WTC11 (cell line): ENCODE data around the gene PAPPA2. TPM values are rescaled to one million over a fixed set of nuclear protein-coding genes. Genes with fewer than 3 reads are reported as not detected.

Source experiments
- ATAC-seq: fragments of 200-7000 bp; cut with Tn5 transposase; 2 replicates; pipeline ENCODE4 v1.10.0; 2021; ENCODE audit warnings: mild to moderate bottlenecking, moderate library complexity
- CTCF ChIA-PET: fragments of 300-600 bp; sonication (Branson Sonifier 250); formaldehyde crosslinking; loops from one replicate; lab custom pipeline; 2021; ENCODE audit warnings: antibody characterized with exemption; lab: Charles Lee
- POLR2A ChIA-PET: fragments of 350-600 bp; sonication (Branson Sonifier 250); formaldehyde crosslinking; loops from one replicate; lab custom pipeline; 2021; ENCODE audit warnings: antibody characterized with exemption; lab: Charles Lee
- DNase-seq: peaks from one replicate; pipeline ENCODE4 v3.0.0; 2021; ENCODE audit warnings: low spot score
- H3K27ac Mint-ChIP-seq: 2 replicates; pipeline ENCODE4 v1.8.0; 2021; ENCODE audit warnings: mixed read lengths
- H3K27me3 Mint-ChIP-seq: 2 replicates; pipeline ENCODE4 v1.8.0; 2021; ENCODE audit warnings: low read depth, mild to moderate bottlenecking, moderate library complexity, mixed read lengths
- H3K36me3 Mint-ChIP-seq: 2 replicates; pipeline ENCODE4 v1.8.0; 2021; ENCODE audit warnings: mixed read lengths
- H3K4me1 Mint-ChIP-seq: 2 replicates; pipeline ENCODE4 v1.8.0; 2022; ENCODE audit warnings: mixed read lengths
- H3K4me3 Mint-ChIP-seq: 2 replicates; pipeline ENCODE4 v1.8.0; 2021; ENCODE audit warnings: mild to moderate bottlenecking, moderate library complexity, mixed read lengths
- H3K9me3 Mint-ChIP-seq: 2 replicates; pipeline ENCODE4 v1.8.0; 2021; ENCODE audit warnings: mixed read lengths
- ATF1 ChIP-seq: sonication (generic); formaldehyde crosslinking; IDR thresholded peaks from 2 replicates; pipeline ENCODE4 v1.8.1; 2023; ENCODE audit warnings: mild to moderate bottlenecking, moderate library complexity, missing genetic modification reagents
- CBFB ChIP-seq: sonication (generic); formaldehyde crosslinking; IDR thresholded peaks from 2 replicates; pipeline ENCODE4 v1.8.1; 2022; ENCODE audit warnings: mild to moderate bottlenecking, low read depth, missing genetic modification reagents
- FOXK1 ChIP-seq: sonication (generic); formaldehyde crosslinking; IDR thresholded peaks from 2 replicates; pipeline ENCODE4 v1.8.0; 2022; ENCODE audit warnings: mild to moderate bottlenecking, moderate library complexity, missing genetic modification reagents
- GRHL2 ChIP-seq: fragments of 250-450 bp; sonication (Bioruptor Pico); IDR thresholded peaks from 2 replicates; pipeline ENCODE4 v1.8.0; 2022; ENCODE audit warnings: mild to moderate bottlenecking, moderate library complexity; ENCODE audit not compliant: insufficient replicate concordance, severe bottlenecking
- GTF2I ChIP-seq: fragments of 250-450 bp; sonication (Bioruptor Pico); conservative IDR thresholded peaks from 2 replicates; pipeline ENCODE4 v1.4.0; 2021; ENCODE audit warnings: mild to moderate bottlenecking
- HMGA2 ChIP-seq: fragments of 250-450 bp; sonication (Bioruptor Pico); IDR thresholded peaks from 2 replicates; pipeline ENCODE4 v1.4.0; 2021; ENCODE audit warnings: mild to moderate bottlenecking, moderate library complexity
- IRF2 ChIP-seq: sonication (generic); formaldehyde crosslinking; IDR thresholded peaks from 2 replicates; pipeline ENCODE4 v1.8.0; 2022; ENCODE audit warnings: low read depth, missing genetic modification reagents, borderline replicate concordance
- JAZF1 ChIP-seq: fragments of 250-450 bp; sonication (Bioruptor Pico); IDR thresholded peaks from 2 replicates; pipeline ENCODE4 v1.9.0; 2021; ENCODE audit warnings: moderate library complexity, mild to moderate bottlenecking, inconsistent platforms
- NFYB ChIP-seq: sonication (generic); formaldehyde crosslinking; conservative IDR thresholded peaks from 2 replicates; pipeline ENCODE4 v1.8.0; 2022; ENCODE audit warnings: low read depth, missing genetic modification reagents
- NR1H2 ChIP-seq: sonication (generic); formaldehyde crosslinking; IDR thresholded peaks from 2 replicates; pipeline ENCODE4 v1.9.0; 2021; ENCODE audit warnings: mild to moderate bottlenecking, moderate library complexity, missing genetic modification reagents
- TP53 ChIP-seq: sonication (generic); formaldehyde crosslinking; IDR thresholded peaks from 2 replicates; pipeline ENCODE4 v1.8.1; 2023; ENCODE audit warnings: mild to moderate bottlenecking, missing genetic modification reagents
- ZBTB21 ChIP-seq: sonication (generic); formaldehyde crosslinking; IDR thresholded peaks from 2 replicates; pipeline ENCODE4 v1.8.1; 2023; ENCODE audit warnings: mild to moderate bottlenecking, missing genetic modification reagents, borderline replicate concordance
- ZBTB43 ChIP-seq: sonication (generic); formaldehyde crosslinking; IDR thresholded peaks from 2 replicates; pipeline ENCODE4 v1.8.1; 2023; ENCODE audit warnings: mild to moderate bottlenecking, missing genetic modification reagents
- ZMAT4 ChIP-seq: fragments of 250-450 bp; sonication (Bioruptor Pico); IDR thresholded peaks from 2 replicates; pipeline ENCODE4 v1.9.0; 2021; ENCODE audit warnings: mild to moderate bottlenecking
- ZNF121 ChIP-seq: sonication (generic); formaldehyde crosslinking; IDR thresholded peaks from 2 replicates; pipeline ENCODE4 v1.8.0; 2023; ENCODE audit warnings: missing genetic modification reagents
- ZNF219 ChIP-seq: sonication (generic); formaldehyde crosslinking; IDR thresholded peaks from 2 replicates; pipeline ENCODE4 v1.8.0; 2023; ENCODE audit warnings: missing genetic modification reagents, mild to moderate bottlenecking, borderline replicate concordance
- ZNF232 ChIP-seq: sonication (generic); formaldehyde crosslinking; IDR thresholded peaks from 2 replicates; pipeline ENCODE4 v1.8.0; 2022; ENCODE audit warnings: mild to moderate bottlenecking, missing genetic modification reagents
- ZNF396 ChIP-seq: fragments of 250-450 bp; sonication (Bioruptor Pico); IDR thresholded peaks from 2 replicates; pipeline ENCODE4 v1.8.0; 2021; ENCODE audit warnings: mild to moderate bottlenecking, moderate library complexity, borderline replicate concordance
- total RNA-seq: library from RNA; stranded (reverse); gene quantifications from 3 replicates; pipeline ENCODE4 v1.2.3, GENCODE V29; 2021
- TF ChIP-seq, protein P1 (sequence below): sonication (generic); formaldehyde crosslinking; IDR thresholded peaks from 2 replicates; pipeline ENCODE4 v1.8.1; 2023; ENCODE audit warnings: mild to moderate bottlenecking, moderate library complexity, missing genetic modification reagents
- TF ChIP-seq, protein P2 (sequence below): sonication (generic); formaldehyde crosslinking; IDR thresholded peaks from 2 replicates; pipeline ENCODE4 v1.8.1; 2022; ENCODE audit warnings: mild to moderate bottlenecking, missing genetic modification reagents, moderate library complexity, borderline replicate concordance
- TF ChIP-seq, protein P3 (sequence below): fragments of 250-450 bp; sonication (Bioruptor Pico); IDR thresholded peaks from 2 replicates; pipeline ENCODE4 v1.8.0; 2021; ENCODE audit warnings: mild to moderate bottlenecking

The PAPPA2 gene
- total RNA-seq, 1 experiment from 2014 or later = 0.74 TPM

DNA sequence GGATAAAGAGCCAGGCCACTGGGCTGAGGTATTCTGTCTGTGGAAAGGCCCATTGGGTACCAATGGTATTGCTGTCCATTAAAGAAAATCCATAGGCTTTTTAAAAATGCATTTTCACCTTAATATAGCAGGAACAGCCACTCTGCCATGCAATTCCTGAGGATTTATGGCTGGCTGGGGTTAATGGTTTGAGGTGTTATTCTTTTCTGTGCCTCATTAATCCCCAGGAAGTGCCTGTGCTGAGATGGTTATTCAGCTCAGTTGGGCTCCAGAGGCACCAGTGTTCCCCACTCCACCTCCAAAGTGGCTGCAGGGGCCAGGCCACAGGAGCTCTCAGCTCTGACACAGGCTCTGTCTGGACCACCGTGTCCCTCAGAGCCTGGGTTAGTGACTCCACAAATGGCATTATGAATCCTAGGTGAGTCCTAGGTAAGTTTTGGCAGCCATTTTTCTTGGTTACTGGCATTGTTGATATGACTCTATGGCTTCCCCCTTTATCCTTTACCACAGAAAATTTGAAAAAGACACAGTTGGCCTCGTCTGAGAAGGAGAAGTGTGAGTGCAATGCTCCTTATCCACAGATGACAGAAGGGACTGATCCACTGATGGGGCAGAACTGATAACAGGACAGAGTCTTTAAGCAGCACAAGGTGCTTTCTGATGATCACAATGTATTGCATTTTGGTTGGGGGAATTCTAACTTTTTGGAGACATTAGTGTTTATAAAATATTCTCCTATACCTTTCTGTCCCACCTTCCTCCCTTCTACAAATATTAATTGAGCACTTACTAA lies 2.2 kb upstream of the PAPPA2 start:
- Mint-ChIP-seq H3K4me3 (no peak overlapping the region), H3K36me3 (peaks cover 5% of the 10 kb centered on the region), H3K27ac (no peak overlapping the region), H3K4me1 (peaks cover 16% of the 10 kb centered on the region), H3K27me3 (no peaks in the 10 kb centered on the region), H3K9me3 (peaks cover 32% of the 10 kb centered on the region)
- ATAC-seq (peak; percentile 52; the same call in 1 of the 2 replicates), DNase-seq (no peak)
- TF ChIP-seq ZNF396 (CRISPR knock-in tag) (no peak), ZMAT4 (CRISPR knock-in tag) (no peak), FOXK1 (CRISPR knock-in tag) (no peak)
- TF ChIP-seq, protein P1, sequence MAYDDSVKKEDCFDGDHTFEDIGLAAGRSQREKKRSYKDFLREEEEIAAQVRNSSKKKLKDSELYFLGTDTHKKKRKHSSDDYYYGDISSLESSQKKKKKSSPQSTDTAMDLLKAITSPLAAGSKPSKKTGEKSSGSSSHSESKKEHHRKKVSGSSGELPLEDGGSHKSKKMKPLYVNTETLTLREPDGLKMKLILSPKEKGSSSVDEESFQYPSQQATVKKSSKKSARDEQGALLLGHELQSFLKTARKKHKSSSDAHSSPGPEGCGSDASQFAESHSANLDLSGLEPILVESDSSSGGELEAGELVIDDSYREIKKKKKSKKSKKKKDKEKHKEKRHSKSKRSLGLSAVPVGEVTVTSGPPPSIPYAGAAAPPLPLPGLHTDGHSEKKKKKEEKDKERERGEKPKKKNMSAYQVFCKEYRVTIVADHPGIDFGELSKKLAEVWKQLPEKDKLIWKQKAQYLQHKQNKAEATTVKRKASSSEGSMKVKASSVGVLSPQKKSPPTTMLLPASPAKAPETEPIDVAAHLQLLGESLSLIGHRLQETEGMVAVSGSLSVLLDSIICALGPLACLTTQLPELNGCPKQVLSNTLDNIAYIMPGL = no peak
- TF ChIP-seq, protein P2, sequence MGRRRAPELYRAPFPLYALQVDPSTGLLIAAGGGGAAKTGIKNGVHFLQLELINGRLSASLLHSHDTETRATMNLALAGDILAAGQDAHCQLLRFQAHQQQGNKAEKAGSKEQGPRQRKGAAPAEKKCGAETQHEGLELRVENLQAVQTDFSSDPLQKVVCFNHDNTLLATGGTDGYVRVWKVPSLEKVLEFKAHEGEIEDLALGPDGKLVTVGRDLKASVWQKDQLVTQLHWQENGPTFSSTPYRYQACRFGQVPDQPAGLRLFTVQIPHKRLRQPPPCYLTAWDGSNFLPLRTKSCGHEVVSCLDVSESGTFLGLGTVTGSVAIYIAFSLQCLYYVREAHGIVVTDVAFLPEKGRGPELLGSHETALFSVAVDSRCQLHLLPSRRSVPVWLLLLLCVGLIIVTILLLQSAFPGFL (CRISPR knock-in tag) = no peak
- ChIA-PET CTCF (no interaction called here), POLR2A (no interaction called here)

DNA sequence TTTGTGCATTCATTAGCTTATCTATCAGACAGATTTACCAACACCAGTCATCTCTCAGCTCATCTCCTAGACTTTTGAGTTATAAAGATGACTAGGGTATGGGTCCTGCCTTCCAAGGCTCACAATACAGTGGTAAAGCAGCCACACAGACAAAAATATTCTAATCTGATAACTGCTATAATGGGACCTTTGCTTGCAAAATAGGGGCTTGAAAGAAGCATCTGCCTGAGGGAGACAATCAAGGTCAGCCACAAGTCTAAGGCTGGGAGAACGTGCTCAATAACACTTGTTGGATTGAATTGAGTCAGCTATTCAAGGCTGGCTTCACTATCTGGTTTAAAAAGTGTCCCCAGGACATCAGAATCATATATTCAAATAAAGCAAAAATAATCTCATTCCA lies 1.4 kb upstream of the PAPPA2 start:
- Mint-ChIP-seq H3K27ac (no peak overlapping the region), H3K4me3 (no peak overlapping the region), H3K9me3 (peaks cover 32% of the 10 kb centered on the region), H3K36me3 (peaks cover 5% of the 10 kb centered on the region), H3K27me3 (no peaks in the 10 kb centered on the region), H3K4me1 (peaks cover 16% of the 10 kb centered on the region)
- CTCF ChIA-PET = no interaction called here
- ATAC-seq (no peak), DNase-seq (no peak)
- TF ChIP-seq TP53 (CRISPR knock-in tag) (no peak), IRF2 (no peak), ZNF121 (CRISPR knock-in tag) (no peak), ATF1 (CRISPR knock-in tag) (no peak), GTF2I (CRISPR knock-in tag) (no peak), HMGA2 (CRISPR knock-in tag) (no peak), ZBTB21 (CRISPR knock-in tag) (no peak), NR1H2 (no peak), CBFB (CRISPR knock-in tag) (no peak), NFYB (CRISPR knock-in tag) (no peak), ZBTB43 (CRISPR knock-in tag) (no peak), GRHL2 (CRISPR knock-in tag) (no peak), JAZF1 (no peak), ZNF232 (CRISPR knock-in tag) (no peak), ZNF219 (CRISPR knock-in tag) (no peak)
- TF ChIP-seq, protein P3, sequence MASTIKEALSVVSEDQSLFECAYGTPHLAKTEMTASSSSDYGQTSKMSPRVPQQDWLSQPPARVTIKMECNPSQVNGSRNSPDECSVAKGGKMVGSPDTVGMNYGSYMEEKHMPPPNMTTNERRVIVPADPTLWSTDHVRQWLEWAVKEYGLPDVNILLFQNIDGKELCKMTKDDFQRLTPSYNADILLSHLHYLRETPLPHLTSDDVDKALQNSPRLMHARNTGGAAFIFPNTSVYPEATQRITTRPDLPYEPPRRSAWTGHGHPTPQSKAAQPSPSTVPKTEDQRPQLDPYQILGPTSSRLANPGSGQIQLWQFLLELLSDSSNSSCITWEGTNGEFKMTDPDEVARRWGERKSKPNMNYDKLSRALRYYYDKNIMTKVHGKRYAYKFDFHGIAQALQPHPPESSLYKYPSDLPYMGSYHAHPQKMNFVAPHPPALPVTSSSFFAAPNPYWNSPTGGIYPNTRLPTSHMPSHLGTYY = no peak
- POLR2A ChIA-PET = no interaction called here
